ENCODE measurements around the gene HBG2.

HBG2 gene

DNA sequence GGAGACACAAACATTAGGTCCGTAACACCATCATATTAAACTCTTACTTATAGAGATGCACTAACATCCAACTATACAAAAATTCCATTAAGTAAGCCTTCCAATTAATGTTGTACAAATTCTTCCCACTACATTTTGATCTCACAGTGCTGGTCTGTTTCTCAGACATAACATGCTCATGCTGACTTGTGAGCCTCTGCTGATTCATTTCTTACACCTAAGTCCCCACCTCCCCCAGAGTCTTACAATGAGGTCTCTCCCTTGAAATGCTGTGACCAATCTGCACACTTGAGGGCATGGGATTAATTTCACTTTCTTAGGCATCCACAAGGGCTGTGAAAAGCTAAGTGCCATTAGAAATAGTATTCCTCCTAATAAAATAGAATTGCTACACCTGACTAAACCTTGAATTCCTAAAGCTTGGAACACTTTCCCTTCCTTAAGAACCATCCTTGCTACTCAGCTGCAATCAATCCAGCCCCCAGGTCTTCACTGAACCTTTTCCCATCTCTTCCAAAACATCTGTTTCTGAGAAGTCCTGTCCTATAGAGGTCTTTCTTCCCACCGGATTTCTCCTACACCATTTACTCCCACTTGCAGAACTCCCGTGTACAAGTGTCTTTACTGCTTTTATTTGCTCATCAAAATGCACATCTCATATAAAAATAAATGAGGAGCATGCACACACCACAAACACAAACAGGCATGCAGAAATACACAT lies 6.9 kb downstream of the HBG2 start:
- no peak for DNase-seq

DNA sequence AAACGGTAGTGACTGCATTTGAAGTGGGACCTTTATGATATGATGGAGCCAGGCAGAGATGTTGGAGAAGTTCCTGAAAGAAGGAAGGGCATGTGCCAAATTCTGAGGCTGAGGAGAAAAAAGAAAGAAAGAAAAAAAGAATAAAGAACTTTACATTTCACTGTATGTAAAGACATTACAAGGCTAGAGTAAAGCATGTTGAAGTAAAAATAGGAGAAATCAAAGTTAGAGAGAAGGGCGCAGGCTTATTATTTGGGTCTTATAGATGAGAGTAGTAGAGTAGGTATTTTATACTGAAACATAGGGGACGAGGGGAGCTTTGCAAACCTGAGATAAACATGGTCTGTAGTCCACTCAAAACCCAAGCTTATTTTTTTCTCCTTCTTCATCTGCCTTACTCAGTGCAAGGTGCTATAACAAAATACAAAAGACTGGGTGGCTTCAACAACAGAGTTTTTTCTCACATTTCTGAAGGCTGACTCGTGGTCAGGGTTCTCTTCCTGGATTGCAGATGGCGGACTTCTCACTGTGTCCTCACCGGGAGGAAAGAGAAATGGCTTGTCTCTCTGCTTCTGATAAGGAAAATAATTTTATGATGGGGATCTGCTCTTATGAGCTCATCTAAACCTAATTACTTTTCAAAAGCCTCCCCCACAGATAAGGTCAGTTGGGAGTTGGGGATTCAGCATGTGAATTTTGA lies 7.7 kb downstream of the HBG2 start:
- no peak for DNase-seq

DNA sequence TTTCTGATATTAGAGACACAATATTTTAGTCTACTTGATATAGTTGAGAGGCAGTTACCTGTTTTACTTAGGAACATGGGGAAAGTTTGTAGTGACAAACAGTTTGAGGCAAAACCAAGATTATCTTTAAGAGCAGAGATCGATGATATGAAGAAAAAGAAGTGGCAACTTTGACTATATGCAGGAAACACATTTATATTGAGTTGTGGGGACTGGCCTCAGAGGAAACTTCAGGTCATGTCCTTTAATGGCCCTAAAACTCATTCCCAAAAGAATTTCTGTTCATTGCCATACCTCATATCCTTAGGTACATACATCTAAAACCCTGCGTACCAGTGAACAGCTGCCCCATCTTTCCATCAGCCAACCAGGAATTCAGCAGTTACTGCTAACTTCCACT lies 9.4 kb downstream of the HBG2 start:
- no peak for DNase-seq

DNA sequence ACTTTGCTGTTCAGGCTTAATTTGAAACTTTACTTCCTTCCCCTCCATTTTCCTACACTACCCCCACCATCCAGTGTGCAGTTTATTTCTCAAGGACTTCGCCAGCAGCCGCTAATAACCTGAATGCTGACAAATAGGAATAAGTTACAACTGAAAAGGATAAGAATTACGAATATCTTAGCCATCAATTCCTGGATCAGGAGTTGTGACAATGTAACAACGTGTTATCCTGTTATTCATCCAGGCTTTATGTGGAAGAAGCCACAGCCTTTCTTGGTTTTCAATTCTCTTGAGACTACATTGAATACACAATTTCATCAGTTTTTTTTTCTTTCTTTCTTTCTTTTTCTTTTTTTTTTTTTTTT lies 10.8 kb downstream of the HBG2 start:
- no peak for DNase-seq

DNA sequence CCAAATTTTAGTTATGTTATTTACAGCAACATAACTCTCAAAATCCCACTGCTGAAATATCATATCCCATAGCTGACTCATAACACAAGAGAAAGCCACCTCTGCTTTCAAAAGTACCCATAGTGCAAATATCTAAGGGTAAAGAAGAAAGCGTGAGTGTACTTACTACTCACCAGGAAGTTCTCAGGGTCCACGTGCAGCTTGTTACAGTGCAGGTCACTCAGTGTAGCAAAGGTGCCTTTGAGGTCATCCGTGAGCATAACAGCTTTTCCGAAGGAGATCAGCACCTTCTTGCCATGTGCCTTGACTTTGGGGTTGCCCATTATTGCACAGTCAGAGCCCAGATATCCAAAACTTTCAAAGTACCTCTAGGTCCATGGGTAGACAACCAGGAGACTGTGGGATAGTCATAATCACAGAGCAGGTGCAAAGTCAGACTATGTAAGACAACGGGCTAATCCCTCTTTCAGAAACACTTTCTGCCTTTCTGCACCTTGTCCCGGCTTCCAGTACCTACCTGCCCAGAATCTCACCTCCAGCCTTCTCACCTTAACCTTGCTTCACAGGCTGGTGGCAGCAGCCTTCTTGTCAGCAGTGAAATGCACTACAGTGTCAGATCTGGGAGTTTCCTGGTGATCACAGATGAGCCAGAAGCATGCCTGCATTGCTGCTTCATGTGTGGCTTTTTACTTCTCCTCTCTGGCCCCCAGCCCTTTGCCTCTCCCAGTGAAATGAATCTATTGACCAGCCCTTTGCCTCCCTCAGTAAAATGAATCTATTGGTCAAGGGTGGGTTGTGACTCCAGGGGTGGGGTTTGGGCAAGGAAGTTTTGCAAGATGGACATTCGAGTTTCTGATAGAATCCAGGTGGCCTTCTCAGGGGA lies 11.4 kb downstream of the HBG2 start:
- DNase-seq = no peak

DNA sequence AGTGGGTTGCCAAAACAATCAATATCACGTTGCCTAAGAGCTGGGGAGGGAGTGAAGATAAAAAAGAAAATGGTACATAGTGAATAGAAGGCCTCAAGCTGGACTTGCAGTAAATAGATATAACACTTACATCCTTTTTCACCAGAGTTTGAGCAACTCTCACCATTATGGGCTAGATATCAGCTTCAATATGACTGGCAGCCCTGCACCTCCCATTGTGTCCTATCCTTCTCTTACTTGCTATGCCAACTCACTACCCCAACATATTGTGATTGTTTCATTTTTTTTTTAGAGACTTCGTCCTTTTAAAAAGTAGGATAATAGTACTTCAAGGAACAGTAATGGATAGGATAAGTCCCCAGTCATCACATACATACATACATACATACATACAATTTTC lies 12.4 kb downstream of the HBG2 start:
- DNase-seq = no peak

DNA sequence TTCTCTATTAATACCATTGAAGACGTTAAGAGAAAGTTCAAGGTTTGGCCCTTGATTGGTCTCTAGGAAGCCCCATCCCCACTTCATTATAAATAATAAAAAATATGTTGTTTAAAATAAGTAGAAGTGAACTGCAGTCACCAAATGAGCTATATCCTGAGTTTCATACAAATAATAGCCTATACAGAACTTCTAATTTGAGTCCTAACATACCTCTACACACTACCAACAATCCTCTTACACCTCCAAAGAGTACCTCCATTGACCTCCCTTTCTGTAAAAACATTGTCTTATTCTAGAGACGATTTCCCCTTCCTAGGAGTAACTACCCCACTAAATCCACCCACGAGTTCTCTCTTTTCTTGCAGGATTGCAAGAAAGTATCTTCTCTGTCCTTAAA lies 13.1 kb downstream of the HBG2 start:
- DNase-seq = no peak

DNA sequence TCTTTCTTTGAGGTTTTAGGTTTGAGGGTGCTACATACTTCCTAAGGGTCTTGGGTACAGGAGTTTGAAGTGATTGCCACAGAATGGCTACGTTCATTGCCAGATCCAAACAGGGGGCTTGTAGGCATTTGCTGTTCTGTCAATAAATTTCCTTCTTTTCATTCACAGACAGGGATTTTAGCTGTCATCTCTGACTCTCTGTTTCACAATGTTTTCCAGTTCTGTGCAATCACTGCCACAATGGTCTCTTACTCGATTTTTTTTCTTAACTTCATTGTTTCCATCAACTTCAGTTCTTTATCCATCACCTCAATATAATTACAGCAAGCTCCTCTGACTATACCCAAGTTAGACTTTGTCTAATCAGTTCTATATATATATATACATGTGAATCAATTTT lies 14.1 kb downstream of the HBG2 start:
- DNase-seq = no peak

DNA sequence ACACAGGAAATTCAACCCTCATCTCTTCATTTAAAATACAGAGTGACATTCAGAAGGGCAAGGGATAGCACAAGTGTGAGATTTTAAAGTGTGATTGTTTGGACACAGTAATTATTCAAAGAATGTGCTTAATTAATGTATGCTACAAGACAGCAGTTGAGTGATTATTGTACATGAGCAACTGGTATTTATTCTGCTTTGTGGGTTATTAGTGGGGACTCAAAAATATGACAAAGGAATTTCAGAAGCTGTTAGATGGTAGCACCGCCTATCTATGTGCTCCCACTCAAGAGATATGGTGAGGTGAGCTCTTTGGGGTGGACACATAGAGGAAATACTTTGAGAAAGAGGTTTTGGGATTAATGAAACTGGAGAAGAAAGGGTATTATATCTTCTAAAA lies 14.5 kb downstream of the HBG2 start:
- no peak for DNase-seq

DNA sequence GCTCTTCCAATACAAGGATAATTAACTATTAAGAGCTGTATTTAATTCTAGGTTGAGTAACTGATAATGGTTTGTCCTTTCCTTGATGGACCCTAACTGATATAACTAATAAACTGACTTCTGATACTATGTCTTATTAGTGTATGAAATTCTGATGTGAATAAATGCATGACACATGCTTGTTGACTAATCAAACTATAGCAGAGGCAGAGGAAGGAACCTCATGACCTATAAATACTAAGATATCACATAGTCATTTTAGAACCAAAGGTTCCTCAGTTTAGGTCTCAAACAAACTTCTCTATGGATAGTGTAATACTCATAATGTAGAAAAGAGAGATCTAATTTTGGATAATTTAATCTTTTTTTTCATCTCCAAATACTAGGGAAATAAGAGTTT lies 15.5 kb downstream of the HBG2 start:
- DNase-seq = no peak

DNA sequence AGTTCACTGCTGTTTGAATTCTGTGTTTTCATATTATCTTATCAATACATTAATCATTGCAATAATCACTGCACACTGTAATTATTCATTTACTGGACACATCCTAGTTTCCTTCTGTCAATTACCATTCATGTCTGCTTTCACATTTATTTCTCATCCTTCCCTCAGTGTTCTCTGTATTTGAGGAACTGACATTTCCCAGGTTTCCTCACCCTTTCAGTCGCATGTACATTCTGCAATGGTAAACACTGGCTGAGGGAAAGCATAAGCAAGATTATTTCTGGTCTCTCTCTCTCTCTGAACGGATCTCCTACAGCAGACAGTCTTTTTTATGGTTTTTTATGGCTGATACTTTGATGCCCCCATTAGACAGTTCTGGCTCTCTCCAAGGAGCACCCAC lies 16.1 kb downstream of the HBG2 start:
- no peak for DNase-seq

DNA sequence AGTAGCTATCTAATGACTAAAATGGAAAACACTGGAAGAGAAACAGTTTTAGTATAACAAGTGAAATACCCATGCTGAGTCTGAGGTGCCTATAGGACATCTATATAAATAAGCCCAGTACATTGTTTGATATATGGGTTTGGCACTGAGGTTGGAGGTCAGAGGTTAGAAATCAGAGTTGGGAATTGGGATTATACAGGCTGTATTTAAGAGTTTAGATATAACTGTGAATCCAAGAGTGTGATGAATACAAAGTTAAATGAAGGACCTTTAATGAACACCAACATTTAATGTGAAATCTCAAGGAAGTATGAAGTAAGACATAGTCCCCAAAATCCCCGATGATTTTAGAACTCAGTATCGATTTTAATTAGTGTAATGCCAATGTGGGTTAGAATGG lies 17.2 kb downstream of the HBG2 start:
- DNase-seq = no peak

DNA sequence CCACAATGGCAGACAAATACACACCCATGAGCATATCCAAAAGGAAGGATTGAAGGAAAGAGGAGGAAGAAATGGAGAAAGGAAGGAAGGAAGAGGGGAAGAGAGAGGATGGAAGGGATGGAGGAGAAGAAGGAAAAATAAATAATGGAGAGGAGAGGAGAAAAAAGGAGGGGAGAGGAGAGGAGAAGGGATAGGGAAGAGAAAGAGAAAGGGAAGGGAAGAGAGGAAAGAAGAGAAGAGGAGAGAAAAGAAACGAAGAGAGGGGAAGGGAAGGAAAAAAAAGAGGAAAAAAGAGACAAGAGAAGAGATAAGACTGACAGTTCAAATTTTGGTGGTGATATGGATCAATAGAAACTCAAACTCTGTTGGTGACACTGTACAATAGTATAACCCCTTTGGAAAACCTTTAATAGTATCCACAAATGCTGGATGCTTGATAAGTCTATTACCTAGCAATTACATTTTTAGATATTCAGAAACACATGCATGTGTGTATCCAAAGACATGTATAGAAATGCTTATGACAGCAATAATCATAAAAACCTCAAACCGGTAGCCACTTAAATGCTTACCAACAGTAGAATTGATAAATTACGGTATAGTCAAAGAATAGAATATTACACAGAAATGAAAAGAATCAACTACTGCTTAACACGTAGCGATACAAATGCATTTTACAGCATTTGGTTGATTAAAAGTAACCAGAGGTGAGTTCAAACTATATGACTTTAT lies 19.1 kb downstream of the HBG2 start:
- no peak for DNase-seq

DNA sequence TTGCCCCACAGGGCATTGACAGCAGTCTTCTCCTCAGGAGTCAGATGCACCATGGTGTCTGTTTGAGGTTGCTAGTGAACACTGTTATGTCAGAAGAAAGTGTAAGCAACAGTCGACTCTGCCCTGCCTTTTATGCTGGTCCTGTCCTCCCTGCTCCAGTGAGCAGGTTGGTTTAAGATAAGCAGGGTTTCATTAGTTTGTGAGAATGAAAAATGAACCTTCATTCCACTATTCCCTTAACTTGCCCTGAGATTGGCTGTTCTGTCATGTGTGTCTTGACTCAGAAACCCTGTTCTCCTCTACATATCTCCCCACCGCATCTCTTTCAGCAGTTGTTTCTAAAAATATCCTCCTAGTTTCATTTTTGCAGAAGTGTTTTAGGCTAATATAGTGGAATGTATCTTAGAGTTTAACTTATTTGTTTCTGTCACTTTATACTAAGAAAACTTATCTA lies 20.2 kb downstream of the HBG2 start, which contains the start of gene HBD:
Gene HBD (minus strand): TSS at position 103 of the 454 bp plus-strand sequence. CDS start 50 bp downstream, at position 53.
- DNase-seq = peak; percentile 1

DNA sequence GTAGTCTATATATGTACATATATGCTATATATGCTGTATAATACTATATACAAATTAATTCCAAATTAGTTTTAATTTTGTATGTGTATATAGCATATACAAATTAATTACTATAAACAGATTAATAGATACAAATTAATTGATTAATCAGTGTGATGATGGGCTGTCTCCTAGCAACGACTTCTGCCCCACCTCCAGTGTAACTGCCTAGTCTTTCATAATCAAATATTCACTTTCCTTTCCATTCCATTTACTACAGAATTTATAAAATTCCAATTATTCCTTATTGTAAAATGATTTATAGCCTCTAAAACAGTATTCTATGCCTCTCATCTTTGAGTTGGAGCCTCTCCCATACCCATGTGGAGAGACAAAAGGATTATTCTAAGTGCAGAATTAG lies 21.3 kb downstream of the HBG2 start:
- no peak for DNase-seq

DNA sequence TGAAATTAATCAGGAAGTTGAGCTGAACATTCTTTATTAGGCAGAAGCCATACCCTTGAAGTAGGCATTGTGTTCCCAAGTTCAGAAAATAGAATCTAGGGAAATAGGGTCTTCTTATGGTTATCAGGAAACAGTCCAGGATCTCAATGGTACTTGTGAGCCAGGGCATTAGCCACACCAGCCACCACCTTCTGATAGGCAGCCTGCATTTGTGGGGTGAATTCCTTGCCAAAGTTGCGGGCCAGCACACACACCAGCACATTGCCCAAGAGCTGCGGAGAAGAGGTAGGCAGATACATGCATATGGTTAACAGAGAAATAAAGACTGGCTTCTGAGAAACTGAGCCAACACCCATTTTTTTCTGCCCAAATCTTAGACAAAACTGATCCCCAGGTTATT lies 21.8 kb downstream of the HBG2 start:
- DNase-seq = no peak

DNA sequence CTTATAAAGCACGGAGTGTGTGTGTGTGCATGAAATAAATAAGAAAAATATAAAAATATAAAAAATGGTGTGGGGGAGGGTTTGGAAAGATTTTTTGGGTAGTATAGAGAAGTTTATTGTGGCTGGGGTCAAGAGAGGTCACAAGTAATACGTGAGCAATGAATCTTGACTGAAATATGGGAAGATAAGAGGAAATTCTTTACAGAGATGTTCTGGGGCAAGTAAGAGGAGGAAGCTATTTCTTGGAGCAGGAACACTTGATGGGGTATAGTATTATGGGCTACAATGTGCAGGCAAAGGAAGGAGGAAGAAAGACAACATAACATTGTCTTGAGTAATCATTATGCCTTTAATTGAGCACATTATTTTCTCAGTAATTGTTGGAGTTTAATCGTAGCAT lies 22.4 kb downstream of the HBG2 start:
- DNase-seq = no peak

DNA sequence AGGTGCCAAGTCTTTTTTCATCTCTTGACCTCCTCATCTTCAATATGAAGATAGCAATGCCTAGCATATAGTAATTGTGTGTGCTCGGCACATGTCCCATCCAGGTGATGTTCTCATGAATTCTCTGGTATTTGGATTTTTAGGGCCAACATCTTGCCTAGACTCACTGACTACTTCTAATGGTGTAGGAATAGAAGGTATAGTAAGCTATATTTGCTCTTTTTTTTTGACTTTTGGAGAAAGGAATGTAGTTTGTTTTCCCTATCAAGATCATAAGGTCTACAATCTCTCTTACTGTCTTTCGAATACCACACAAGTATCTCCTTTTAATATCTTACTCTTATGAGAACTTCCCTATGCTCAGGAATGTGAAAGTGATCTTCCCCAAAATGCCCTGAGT lies 23.5 kb downstream of the HBG2 start:
- DNase-seq = no peak

DNA sequence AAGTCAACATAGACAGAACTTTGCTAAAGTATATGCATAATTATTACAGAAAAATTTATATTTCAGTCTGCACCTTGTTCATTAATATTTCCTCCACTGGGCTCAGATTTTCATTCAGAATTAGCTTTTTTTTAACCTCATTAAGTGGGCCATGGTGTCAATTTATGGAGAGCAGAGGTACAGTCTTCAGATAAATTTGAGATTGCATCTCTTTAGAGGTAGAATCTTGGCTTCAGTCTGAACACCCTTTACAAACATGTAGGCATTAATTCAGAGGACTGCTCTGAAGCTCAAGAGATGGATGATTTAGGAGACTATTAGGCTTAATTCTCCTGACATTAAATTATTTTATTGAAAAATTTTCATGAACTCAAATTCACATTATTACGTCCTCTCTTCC lies 24.3 kb downstream of the HBG2 start:
- no peak for DNase-seq

DNA sequence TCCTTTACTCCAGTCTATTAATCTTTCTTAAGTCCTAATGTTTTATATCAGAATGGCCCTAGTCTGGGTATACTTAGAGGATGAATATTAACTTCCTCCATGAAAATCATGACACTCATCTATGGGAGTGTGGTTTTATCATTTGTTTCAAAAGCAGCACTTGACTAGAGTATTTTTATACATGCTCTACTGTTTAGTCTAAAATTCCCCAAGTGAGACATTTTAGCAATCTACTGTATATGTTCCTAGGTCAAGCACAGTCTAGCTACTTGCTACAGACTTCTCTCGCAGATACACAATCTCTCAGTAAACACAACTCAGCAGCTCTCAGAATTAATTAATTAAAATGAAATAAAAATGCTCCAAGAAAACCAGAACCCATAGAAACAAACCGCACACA lies 24.8 kb downstream of the HBG2 start:
- DNase-seq = no peak

DNA sequence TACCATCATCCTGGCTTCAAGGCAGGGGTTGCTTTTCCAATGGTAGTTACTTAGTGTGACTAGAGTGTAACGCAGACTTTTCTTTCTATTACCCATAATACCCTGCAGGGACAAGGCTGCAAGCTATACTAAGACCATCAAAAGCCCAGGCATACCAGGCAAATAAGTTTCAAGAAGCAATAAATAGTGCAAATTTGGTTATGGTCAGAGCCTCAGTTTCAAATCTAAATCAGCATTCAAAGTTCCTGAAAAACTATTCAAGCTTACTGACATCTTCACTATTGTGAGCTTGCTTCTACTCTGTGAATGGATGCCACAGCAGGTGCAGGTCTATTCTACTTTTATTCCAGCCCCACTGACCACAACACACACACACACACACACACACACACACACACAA lies 25.2 kb downstream of the HBG2 start:
- DNase-seq = no peak

DNA sequence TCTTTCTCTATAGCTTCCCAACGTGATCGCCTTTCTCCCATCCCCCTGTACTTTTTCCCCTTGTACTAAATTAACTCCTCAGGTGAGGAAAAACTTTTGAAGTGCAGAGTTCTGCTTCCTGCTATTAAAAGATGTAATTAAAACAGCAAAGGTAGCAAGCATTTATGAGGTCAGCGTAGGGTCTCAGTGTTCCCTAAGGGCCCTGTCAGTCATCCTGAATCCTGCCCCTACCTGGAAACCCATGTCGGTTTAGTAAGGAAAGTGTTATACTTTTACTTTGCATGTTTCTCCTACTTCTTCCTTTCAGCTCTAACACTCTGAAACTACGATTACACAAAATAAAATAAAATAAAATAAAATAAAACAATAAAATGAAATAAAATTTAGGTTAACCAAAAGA lies 26.5 kb downstream of the HBG2 start:
- no peak for DNase-seq

DNA sequence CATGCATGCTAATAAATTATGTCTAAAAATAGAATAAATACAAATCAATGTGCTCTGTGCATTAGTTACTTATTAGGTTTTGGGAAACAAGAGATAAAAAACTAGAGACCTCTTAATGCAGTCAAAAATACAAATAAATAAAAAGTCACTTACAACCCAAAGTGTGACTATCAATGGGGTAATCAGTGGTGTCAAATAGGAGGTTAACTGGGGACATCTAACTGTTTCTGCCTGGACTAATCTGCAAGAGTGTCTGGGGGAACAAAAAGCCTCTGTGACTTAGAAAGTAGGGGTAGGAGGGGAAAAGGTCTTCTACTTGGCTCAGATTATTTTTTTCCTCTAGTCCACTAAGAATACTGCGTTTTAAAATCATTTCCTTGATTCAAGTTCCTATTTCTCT lies 26.9 kb downstream of the HBG2 start:
- DNase-seq = no peak
